Stimulated activated CD8-positive, alpha-beta memory T cell treated with anti-CD3 and anti-CD28 coated beads, Interleukin-12 subunit alpha, Interleukin-12 subunit beta, amount 100 ng/mL, for 1 hour (primary cell): ENCODE measurements around the gene EID3.
"Not testable (repeated sequence)": the region's sequence is repeated elsewhere in the genome, so short reads cannot be mapped to it uniquely, and the experiment has no call there.

Experiments
- DNase-seq: peaks from one replicate; pipeline ENCODE4 v3.0.0-alpha.2; 2020; ENCODE audit warnings: low read depth

The EID3 gene

DNA sequence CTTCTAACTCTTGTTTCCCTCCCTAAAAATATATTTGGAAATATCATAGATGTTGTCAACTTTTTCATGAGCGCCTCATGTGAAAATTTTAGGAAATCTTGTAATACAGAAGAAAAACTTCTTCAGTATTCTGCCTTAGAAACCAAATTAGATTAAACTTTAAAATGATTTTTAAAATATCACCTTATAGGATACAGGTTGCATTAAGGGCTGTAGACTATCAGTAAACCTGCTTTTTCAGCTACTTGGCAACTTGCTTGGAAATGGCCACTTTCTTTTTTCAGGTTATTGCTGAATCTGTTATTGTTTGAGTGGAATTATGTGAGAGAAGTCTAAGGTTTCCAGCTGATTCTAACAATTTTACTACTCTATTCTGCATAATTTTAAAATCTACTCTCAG, 9.1 kb downstream of the EID3 start:
- no peak for DNase-seq

DNA sequence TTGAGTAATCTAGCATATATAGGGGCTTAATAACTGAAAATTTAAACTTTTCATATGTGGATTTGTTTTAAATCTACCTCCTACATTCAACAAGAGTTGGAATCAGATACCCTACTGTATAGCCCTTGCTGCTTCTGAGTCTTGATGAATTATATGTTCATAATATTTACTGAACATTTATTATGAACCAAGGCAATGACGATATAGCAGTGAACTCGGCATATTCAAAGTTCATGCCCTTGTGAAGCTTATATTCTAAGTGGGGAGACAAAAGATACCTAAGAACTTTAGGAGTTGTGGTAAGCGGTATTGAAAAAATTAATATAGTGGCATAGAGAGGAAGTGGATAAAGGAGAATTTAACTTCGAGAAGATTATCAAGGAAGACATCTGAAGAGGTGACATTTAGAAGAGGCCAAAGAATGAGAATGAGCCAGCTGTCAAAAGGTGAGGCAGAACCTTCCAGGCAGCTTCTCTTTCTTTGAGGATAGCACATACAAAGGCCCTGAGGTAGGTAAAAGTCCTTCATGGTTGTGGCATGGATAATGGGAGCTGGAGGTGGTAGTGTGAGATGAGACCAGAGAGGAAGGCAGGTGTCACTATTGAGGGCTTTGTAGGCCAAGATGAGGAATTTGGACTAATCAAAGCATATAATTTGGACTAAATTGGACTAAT, 10.2 kb downstream of the EID3 start:
- DNase-seq = no peak

DNA sequence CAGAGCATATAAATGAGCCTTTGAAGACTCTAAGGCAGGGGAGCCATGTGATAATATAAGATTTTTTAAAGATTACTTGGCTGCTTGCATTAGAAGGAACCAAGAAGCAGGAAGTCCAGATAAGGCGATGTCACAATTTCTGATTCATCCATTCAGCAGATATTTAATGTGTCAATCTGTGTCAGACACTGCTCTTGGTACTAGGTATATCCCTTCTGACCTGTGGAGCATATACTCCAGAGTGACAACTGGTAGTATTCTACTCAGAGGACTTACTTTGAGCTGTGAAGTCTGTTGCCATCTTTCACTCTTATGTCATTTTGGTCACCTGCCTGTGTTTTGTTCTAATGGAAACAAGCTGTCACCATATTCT, 10.7 kb downstream of the EID3 start:
- DNase-seq = no peak

- no peak for DNase-seq
These were observed 12.0 kb downstream of the EID3 start for GRCh38 chr12:104315326-104316224.

DNA sequence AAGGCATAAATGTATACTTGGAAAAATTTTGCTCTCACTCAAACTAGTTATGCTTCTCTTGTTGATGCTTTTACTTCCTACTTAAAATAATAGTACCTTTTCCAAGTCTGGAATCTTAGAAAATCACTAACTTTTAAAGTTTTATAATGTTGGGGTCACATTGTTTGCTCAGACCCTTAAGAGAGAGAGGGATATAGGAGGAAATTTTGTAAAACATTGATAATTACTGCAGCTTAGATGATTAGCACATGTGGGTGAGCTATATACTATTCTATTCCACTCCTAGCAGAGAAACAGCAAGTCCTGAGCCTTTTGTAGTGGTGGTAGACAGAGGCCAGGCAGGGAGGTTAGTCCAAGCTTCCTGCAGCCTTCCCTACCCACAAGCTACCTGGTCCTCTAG, 13.4 kb downstream of the EID3 start:
- no peak for DNase-seq

GRCh38 chr12:104317538-104318210, 14.1 kb downstream of the EID3 start:
- DNase-seq = no peak

DNA sequence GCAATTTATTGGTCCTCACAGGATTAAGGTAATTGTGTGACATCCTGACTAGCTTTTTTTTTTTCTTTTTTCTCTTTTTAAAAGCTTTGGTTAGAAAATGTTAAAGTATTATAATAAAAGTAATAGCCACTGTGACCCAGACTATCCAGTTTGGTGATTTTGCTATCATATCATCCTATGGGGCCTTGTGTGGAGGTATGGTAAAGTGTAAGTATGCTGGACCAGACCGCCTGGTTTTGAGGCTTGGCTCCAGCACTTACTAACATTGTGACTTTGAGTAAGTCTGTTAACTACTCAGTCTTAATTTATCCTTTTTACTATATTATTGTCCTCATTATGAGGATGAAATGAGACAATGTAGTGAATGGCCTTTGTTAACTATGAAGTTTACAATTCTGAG, 15.5 kb downstream of the EID3 start:
- DNase-seq = no peak

DNA sequence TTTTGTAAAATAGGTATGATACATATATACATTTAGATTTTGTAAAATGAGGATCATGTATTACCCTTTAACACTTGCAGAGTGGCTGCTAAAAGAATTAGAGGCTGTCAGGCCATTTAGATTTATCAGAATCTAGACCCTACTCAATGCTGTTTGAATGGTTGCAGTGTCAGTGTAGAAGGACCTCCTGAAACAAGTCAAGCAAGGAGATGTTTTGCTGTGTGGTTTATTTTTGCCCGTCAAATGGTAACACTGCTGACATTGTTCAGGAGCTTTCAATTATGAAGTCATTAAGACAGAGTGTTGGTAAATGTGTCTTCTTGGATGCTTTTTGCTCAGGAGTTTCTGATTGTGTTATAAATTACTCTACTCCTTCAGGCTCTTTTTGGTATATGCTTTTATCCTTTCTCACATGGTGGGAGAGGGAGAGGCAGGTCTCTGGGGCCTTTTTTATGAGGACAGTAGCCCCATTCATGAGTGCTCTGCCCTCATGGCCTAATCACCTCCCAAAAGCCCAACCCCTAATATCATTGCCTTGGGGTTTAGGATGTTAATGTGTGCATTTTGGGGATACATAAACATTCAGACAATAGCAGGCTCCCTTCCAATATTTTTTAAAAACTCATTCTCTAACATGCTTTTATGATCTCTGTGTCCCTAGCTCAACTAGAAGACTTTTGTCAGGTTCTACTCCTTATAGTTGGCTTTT, 16.5 kb downstream of the EID3 start:
- DNase-seq = no peak

DNA sequence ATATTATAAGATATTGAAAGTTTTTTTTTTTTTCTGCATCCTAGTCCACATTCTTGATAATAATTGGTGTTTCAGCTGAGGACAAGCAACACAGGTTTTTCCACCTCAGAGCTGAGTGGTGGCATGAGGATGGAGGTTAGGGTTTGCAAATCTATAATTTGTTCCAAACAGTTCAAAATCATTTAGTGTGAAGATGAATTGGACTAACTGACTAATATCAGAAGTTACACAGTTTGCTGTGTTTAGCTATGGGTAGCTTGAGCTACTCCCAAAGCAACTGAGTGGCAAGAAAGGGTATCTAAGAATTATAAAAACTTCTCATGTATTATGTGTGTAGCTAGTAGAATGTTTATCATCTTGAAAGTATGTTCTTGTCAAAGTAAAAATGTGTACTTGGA, 17.1 kb downstream of the EID3 start:
- DNase-seq = no peak

- DNase-seq = no peak
These were observed 18.4 kb downstream of the EID3 start for GRCh38 chr12:104321949-104322348.

DNA sequence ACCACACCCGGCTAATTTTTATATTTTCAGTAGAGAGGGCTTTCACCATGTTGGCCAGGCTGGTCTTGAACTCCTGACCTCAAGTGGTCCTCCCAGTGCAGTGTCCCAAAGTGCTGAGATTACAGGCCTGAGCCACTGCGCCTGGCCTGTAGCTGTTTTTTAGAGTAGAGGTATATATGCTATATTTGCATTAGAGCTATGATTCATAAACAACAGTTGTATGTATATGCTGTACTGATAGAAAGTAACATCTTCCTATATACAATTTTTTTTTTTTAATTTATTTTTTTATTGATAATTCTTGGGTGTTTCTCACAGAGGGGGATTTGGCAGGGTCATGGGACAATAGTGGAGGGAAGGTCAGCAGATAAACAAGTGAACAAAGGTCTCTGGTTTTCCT, 19.0 kb downstream of the EID3 start:
- not testable (repeated sequence) for DNase-seq

- no peak for DNase-seq
These were observed 20.4 kb downstream of the EID3 start for GRCh38 chr12:104323899-104324298.

- not testable (repeated sequence) for DNase-seq
These were observed 24.7 kb downstream of the EID3 start for GRCh38 chr12:104328278-104328677.

DNA sequence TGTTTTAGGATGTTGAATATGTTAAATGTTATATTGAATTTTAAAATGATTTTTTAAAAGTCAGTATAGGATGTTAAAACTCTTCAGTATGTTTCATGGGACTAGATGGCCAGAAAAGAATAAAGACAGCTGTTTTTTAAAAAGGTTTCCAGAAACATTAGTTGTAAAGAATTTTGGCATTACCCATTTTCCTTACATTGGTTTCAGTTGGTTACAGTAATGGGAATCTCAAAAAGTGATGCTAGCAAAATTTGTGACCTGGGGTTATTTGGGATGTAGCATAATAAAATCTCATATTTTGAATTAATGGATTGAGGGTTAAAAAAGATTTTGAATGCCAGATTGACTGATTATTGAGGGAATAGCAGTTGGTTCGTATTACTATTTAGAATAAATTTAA, 25.3 kb downstream of the EID3 start:
- DNase-seq = no peak

- no peak for DNase-seq
These were observed 26.4 kb downstream of the EID3 start for GRCh38 chr12:104329707-104330532.

- no peak for DNase-seq
These were observed 27.8 kb downstream of the EID3 start for GRCh38 chr12:104331376-104331775.

- not testable (repeated sequence) for DNase-seq
These were observed 28.7 kb downstream of the EID3 start for GRCh38 chr12:104332273-104332672.

- no peak for DNase-seq
These were observed 30.2 kb downstream of the EID3 start for GRCh38 chr12:104333692-104334255.

GRCh38 chr12:104334581-104334980, 31.0 kb downstream of the EID3 start:
- DNase-seq = no peak

DNA sequence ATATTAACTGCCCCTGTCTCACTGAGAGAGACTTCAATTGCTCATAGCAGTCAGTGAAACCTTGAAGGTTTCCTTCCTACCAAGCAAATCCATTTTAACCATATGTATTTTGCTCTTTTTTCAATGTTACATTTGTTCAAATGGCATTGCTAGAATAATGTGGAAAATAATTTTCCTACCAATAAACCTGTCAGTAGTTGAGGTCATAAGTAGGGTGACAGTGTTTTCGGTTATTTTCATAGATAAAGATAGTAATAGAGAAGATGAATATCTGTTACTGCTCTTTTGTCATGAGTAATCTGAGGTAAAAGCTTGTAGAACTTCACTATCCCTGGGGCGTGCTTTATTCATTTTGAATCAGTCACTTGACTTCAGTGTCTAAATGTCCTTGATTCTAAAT, 32.6 kb downstream of the EID3 start:
- no peak for DNase-seq

DNA sequence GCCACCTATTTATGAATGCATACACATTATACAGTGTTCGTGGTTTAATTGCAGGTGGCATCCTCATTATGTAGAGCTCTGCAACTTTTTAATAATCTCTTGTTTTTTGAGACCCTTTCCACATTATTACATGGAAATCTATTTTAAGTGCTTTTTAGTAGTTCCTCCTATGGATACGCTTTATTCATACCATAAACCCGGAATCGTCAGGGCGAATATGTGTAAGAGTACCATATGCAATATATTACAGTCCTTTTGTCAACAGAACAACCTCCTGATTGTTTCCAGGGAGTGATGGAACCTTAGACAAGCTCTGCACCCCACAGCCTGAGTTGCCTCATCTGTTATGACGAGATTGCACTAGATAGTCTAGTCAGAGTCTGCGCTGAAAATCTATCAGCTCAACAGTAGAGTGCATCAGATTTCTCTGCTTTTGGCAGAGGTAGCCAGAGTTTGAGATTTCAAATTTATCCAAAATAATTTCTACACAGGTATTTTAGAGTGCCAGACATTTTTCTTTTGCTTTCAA, 33.6 kb downstream of the EID3 start:
- DNase-seq = no peak
